ENCODE results near the gene MN1.

Gene MN1

GRCh38 chr22:27709919-27710675, 91.5 kb downstream of the MN1 start:
- no peak for TF ChIP-seq CTCF (conservative IDR thresholded peaks at IDR 0.05; ENCODE audit: control insufficient read depth, insufficient read depth, low read depth, low read length)
- DNase-seq (ENCODE audit: low read depth): no peak
- no peak overlapping the region for H3K4me3 ChIP-seq (ENCODE audit: control insufficient read depth, low read depth, low read length)

- DNase-seq (ENCODE audit: low read depth): no peak
- TF ChIP-seq CTCF (conservative IDR thresholded peaks at IDR 0.05; ENCODE audit: control insufficient read depth, insufficient read depth, low read depth, low read length): no peak
- no peak overlapping the region for H3K4me3 ChIP-seq (ENCODE audit: control insufficient read depth, low read depth, low read length)
Observed at GRCh38 chr22:27706489-27706888, 95.1 kb downstream of the MN1 start.

GRCh38 chr22:27705408-27706080, 96.0 kb downstream of the MN1 start:
- DNase-seq (ENCODE audit: low read depth): no peak
- no peak overlapping the region for H3K4me3 ChIP-seq (ENCODE audit: control insufficient read depth, low read depth, low read length)
- no peak for TF ChIP-seq CTCF (conservative IDR thresholded peaks at IDR 0.05; ENCODE audit: control insufficient read depth, insufficient read depth, low read depth, low read length)

- no peak for DNase-seq (ENCODE audit: low read depth)
- TF ChIP-seq CTCF (conservative IDR thresholded peaks at IDR 0.05; ENCODE audit: control insufficient read depth, insufficient read depth, low read depth, low read length): no peak
- no peak overlapping the region for H3K4me3 ChIP-seq (ENCODE audit: control insufficient read depth, low read depth, low read length)
Observed at GRCh38 chr22:27704581-27704980, 97.0 kb downstream of the MN1 start.

GRCh38 chr22:27699383-27700019, 102.1 kb downstream of the MN1 start:
- no peak for TF ChIP-seq CTCF (conservative IDR thresholded peaks at IDR 0.05; ENCODE audit: control insufficient read depth, insufficient read depth, low read depth, low read length)
- no peak overlapping the region for H3K4me3 ChIP-seq (ENCODE audit: control insufficient read depth, low read depth, low read length)
- DNase-seq (ENCODE audit: low read depth): no peak

- TF ChIP-seq CTCF (conservative IDR thresholded peaks at IDR 0.05; ENCODE audit: control insufficient read depth, insufficient read depth, low read depth, low read length): no peak
- no peak for DNase-seq (ENCODE audit: low read depth)
- H3K4me3 ChIP-seq (ENCODE audit: control insufficient read depth, low read depth, low read length): no peak overlapping the region
Observed at GRCh38 chr22:27698813-27699212, 102.7 kb downstream of the MN1 start.

Measured in fibroblast of mammary gland (primary cell).